ENCODE data around the gene SNU13.

Gene SNU13

DNA sequence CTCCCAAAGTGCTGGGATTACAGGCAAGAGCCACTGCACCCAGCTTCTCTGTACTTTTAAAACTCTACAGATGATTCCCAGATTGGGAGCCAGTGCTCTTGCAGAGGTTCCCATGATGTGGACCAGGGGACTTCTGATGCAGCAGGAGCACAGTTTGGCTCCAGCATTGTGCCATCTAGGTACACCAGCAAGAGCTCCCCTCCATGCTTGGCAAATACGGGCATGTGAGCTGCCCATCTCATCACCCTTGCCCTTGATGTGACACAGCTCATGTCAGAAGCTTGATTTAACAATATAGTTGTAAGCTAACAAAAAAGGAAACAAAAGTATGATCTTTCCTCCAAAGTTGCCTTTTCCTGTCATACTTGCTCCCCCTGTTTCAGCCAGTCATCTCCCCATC lies 28.7 kb downstream of the SNU13 start:
- no peaks in the 10 kb centered on the region for H3K9me3 ChIP-seq
- no peak overlapping the region for H3K4me3 ChIP-seq
- H3K36me3 ChIP-seq = peaks cover 92 to 100% (median 99%) of the 10 kb centered on the region in 3 donors
- intact Hi-C loops (cut with DNase I; ENCODE audit: low total_unique reads) = no loop called here
- no peaks in the 10 kb centered on the region for H3K4me1 ChIP-seq
- no peaks in the 10 kb centered on the region for H3K27me3 ChIP-seq
- peak in 1 of 2 donors; percentile 29 for DNase-seq
- TF ChIP-seq CTCF (IDR thresholded peaks at IDR 0.05) = no peak
- H3K27ac ChIP-seq = no peak overlapping the region

DNA sequence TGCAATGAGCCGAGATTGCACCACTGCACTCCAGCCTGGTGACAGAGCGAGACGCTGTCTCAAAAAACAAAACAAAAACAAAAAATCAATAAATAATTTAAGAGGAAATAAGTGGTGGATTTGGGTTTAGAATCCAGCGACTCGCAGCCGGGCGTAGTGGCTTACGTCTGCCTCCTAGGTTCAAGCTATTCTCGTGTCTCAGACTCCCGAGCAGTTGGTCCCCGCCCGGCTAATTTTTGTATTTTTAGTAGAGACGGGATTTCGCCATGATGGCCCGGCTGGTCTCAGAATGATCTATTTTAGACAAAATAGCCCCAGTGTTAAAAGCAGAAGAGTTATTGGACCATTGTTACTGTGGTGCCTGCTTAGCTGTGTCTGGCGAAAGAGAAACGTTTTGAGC lies 29.8 kb downstream of the SNU13 start:
- no peak overlapping the region for H3K4me3 ChIP-seq
- H3K4me1 ChIP-seq = no peaks in the 10 kb centered on the region
- no peak for TF ChIP-seq CTCF (IDR thresholded peaks at IDR 0.05)
- no peak overlapping the region for H3K27ac ChIP-seq
- no peaks in the 10 kb centered on the region for H3K27me3 ChIP-seq
- H3K9me3 ChIP-seq = no peaks in the 10 kb centered on the region
- intact Hi-C loops (cut with DNase I; ENCODE audit: low total_unique reads) = no loop called here
- H3K36me3 ChIP-seq = peaks cover 95 to 100% (median 100%) of the 10 kb centered on the region in 3 donors
- DNase-seq = peak in 1 of 2 donors; percentile 9

GRCh38 chr22:41657709-41658108 lies 31.0 kb downstream of the SNU13 start:
- no peaks in the 10 kb centered on the region for H3K4me1 ChIP-seq
- no peak overlapping the region for H3K27ac ChIP-seq
- no peaks in the 10 kb centered on the region for H3K9me3 ChIP-seq
- H3K4me3 ChIP-seq = no peak overlapping the region
- H3K36me3 ChIP-seq = peaks cover 96 to 100% (median 100%) of the 10 kb centered on the region in 3 donors
- intact Hi-C loops (cut with DNase I; ENCODE audit: low total_unique reads) = no loop called here
- no peak for TF ChIP-seq CTCF (IDR thresholded peaks at IDR 0.05)
- no peaks in the 10 kb centered on the region for H3K27me3 ChIP-seq
- peak in 1 of 2 donors; percentile 37 for DNase-seq

DNA sequence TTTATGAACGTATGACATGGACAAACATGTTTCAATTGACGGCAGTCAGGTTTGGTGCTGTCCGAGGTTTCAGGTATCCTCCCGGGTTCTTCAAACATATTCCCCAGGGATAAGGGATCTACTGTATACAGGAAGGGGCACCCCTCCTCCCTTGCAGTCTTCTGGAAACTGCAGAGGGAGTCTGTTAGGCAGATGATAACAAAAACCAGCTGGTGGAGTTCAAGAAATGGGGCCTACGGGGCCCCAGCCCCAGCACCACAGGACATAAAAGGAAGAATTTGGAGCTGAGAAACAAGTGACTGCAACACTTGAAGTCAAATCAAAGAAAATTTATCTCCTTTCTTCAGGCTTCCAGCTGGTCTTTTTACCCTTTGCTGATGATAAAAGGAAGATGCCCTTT lies 32.1 kb downstream of the SNU13 start:
- peak in 1 of 2 donors; percentile 19 for DNase-seq
- no peaks in the 10 kb centered on the region for H3K27me3 ChIP-seq
- TF ChIP-seq CTCF (IDR thresholded peaks at IDR 0.05) = no peak
- H3K9me3 ChIP-seq = no peaks in the 10 kb centered on the region
- H3K27ac ChIP-seq = no peak overlapping the region
- H3K4me3 ChIP-seq = no peak overlapping the region
- peaks cover 96 to 100% (median 100%) of the 10 kb centered on the region in 3 donors for H3K36me3 ChIP-seq
- H3K4me1 ChIP-seq = no peaks in the 10 kb centered on the region
- intact Hi-C loops (cut with DNase I; ENCODE audit: low total_unique reads) = no loop called here

- Histone ChIP-seq H3K27ac (no peak overlapping the region), H3K27me3 (no peaks in the 10 kb centered on the region), H3K36me3 (peaks cover 91 to 100% (median 97%) of the 10 kb centered on the region in 3 donors), H3K4me1 (no peaks in the 10 kb centered on the region), H3K9me3 (no peaks in the 10 kb centered on the region), H3K4me3 (no peak overlapping the region)
- intact Hi-C loops (cut with DNase I; ENCODE audit: low total_unique reads) = no loop called here
- DNase-seq = peak in 1 of 2 donors; percentile 1
- no peak for TF ChIP-seq CTCF (IDR thresholded peaks at IDR 0.05)
Observed at GRCh38 chr22:41654322-41654721, 34.3 kb downstream of the SNU13 start.

GRCh38 chr22:41650821-41651220 lies 37.8 kb downstream of the SNU13 start:
- no peak for TF ChIP-seq CTCF (IDR thresholded peaks at IDR 0.05)
- no peaks in the 10 kb centered on the region for H3K4me1 ChIP-seq
- DNase-seq = peak in 1 of 2 donors; percentile 47
- no peaks in the 10 kb centered on the region for H3K27me3 ChIP-seq
- intact Hi-C loops (cut with DNase I; ENCODE audit: low total_unique reads) = no loop called here
- H3K9me3 ChIP-seq = no peaks in the 10 kb centered on the region
- H3K4me3 ChIP-seq = no peak overlapping the region
- H3K27ac ChIP-seq = no peak overlapping the region
- peaks cover 87 to 97% (median 88%) of the 10 kb centered on the region in 3 donors for H3K36me3 ChIP-seq

Measured in tibial artery (tissue), 4 donors.